Measurements from ENCODE around the gene CDH15.

Gene CDH15

DNA sequence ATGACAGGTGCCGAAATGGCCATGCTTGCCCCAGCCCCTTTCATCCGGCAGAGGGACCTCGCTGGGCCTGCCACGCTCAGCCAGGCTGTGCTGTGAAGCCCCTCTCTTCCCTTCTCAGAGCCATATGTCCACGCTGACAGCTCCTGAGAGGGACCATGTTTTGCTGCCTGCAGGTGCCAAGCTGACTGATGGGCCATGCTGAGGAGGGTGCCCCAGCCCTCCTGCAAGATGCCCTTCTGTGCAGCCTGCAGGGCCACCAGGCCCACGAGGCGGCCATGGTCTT, 33.1 kb upstream of the CDH15 start:
- Histone ChIP-seq H3K9me2 (replicated peaks; ENCODE audit: control insufficient read depth, low read length) (no peaks in the 10 kb centered on the region), H3K79me2 (ENCODE audit: control insufficient read depth, low read length) (peaks cover 8% of the 10 kb centered on the region), H3F3A (ENCODE audit: control insufficient read depth, insufficient read depth) (no peaks in the 10 kb centered on the region), H3K27ac (ENCODE audit: low read depth, low read length) (no peak overlapping the region), H3K4me1 (ENCODE audit: control insufficient read depth, low read length) (no peaks in the 10 kb centered on the region), H3K4me2 (ENCODE audit: low read length) (no peak overlapping the region), H3K9me3 (ENCODE audit: control insufficient read depth, insufficient read depth, low read length) (no peaks in the 10 kb centered on the region), H3K27me3 (ENCODE audit: control insufficient read depth, low read length) (no peaks in the 10 kb centered on the region), H4K20me1 (ENCODE audit: control insufficient read depth, insufficient read depth, low read depth, low read length) (no peaks in the 10 kb centered on the region), H3K36me3 (ENCODE audit: control insufficient read depth, low read length) (peaks cover 91% of the 10 kb centered on the region), H3K4me3 (ENCODE audit: low read length) (no peak overlapping the region)
- TF ChIP-seq, protein P1, sequence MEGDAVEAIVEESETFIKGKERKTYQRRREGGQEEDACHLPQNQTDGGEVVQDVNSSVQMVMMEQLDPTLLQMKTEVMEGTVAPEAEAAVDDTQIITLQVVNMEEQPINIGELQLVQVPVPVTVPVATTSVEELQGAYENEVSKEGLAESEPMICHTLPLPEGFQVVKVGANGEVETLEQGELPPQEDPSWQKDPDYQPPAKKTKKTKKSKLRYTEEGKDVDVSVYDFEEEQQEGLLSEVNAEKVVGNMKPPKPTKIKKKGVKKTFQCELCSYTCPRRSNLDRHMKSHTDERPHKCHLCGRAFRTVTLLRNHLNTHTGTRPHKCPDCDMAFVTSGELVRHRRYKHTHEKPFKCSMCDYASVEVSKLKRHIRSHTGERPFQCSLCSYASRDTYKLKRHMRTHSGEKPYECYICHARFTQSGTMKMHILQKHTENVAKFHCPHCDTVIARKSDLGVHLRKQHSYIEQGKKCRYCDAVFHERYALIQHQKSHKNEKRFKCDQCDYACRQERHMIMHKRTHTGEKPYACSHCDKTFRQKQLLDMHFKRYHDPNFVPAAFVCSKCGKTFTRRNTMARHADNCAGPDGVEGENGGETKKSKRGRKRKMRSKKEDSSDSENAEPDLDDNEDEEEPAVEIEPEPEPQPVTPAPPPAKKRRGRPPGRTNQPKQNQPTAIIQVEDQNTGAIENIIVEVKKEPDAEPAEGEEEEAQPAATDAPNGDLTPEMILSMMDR (IDR thresholded peaks at IDR 0.05; ENCODE audit: low read depth, low read length, poor library complexity, severe bottlenecking): no peak

DNA sequence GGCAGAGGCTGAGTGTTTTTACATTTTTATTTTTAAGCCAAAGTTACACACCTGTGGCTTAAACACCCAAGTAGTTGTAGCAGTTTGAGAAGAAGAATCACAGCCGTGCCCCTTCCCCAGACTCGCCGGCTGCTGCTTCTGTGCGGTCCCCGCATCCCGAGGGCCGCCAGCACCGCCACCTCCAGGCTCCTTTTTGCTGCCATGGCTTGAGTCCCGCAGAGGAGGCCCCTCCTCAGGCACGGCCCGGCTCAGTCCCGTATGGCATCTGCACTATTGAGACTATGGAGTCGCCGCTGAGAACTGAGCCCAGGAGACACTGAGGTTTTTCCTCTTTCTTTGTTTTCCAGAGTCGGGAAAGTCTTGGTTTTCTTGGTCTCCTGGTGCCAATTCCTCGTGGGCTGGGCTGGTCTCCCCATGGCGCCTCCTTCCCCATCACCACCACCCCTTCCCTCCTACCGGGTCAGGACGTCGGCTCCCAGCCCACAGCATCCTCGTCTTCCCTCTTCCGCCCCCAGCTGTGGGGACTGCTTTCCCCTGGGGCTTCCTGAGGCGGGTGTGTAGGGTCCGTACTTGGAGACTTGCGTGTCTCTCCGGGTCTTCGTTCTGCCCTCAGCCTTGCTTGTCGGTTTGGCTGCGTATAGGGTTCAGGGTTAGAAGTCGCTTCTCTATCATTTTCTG, 32.6 kb upstream of the CDH15 start:
- no peaks in the 10 kb centered on the region for H3F3A ChIP-seq (ENCODE audit: control insufficient read depth, insufficient read depth)
- H3K79me2 ChIP-seq (ENCODE audit: control insufficient read depth, low read length): peaks cover 3% of the 10 kb centered on the region; the same call in 1 of the 2 replicates
- H3K9me3 ChIP-seq (ENCODE audit: control insufficient read depth, insufficient read depth, low read length): no peaks in the 10 kb centered on the region
- no peak for TF ChIP-seq EZH2phosphoT487 (IDR thresholded peaks at IDR 0.05; ENCODE audit: borderline replicate concordance, low read length)
- TF ChIP-seq, protein P1 (IDR thresholded peaks at IDR 0.05; ENCODE audit: low read depth, low read length, poor library complexity, severe bottlenecking): no peak
- H3K27me3 ChIP-seq (ENCODE audit: control insufficient read depth, low read length): no peaks in the 10 kb centered on the region
- H3K36me3 ChIP-seq (ENCODE audit: control insufficient read depth, low read length): peaks cover 91% of the 10 kb centered on the region
- no peak overlapping the region for H3K4me2 ChIP-seq (ENCODE audit: low read length)
- no peaks in the 10 kb centered on the region for H3K4me1 ChIP-seq (ENCODE audit: control insufficient read depth, low read length)
- H4K20me1 ChIP-seq (ENCODE audit: control insufficient read depth, insufficient read depth, low read depth, low read length): no peaks in the 10 kb centered on the region
- H3K27ac ChIP-seq (ENCODE audit: low read depth, low read length): no peak overlapping the region
- no peak overlapping the region for H3K4me3 ChIP-seq (ENCODE audit: low read length)
- H3K9me2 ChIP-seq (replicated peaks; ENCODE audit: control insufficient read depth, low read length): no peaks in the 10 kb centered on the region

DNA sequence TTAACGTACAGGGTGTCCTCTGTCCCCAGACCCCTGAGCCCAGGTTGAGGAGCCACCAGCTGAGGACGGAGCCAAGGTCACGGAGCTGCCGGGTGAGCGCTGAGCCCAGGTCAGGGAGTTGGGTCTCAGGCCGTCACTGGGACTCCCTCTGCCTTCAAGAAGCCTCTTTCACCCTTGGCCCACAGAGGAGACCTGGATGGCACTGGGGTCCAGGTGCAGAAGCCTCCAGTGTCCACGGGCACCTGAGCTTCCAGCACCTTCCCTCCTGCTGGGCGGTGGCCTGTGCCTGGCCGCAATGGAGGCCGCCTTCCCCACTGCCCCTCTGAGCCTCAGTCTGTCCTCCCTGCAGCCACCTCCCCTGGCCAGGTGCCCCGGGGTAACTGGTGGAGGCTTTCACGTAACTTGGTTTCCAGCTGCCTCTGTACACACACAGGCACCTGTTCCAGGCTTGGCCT, 31.6 kb upstream of the CDH15 start:
- TF ChIP-seq EZH2phosphoT487 (IDR thresholded peaks at IDR 0.05; ENCODE audit: borderline replicate concordance, low read length): no peak
- TF ChIP-seq, protein P1 (IDR thresholded peaks at IDR 0.05; ENCODE audit: low read depth, low read length, poor library complexity, severe bottlenecking): no peak
- Histone ChIP-seq H3K27ac (ENCODE audit: low read depth, low read length) (no peak overlapping the region), H3K4me2 (ENCODE audit: low read length) (no peak overlapping the region), H3K4me3 (ENCODE audit: low read length) (no peak overlapping the region), H4K20me1 (ENCODE audit: control insufficient read depth, insufficient read depth, low read depth, low read length) (no peaks in the 10 kb centered on the region), H3K36me3 (ENCODE audit: control insufficient read depth, low read length) (peaks cover 91% of the 10 kb centered on the region), H3K79me2 (ENCODE audit: control insufficient read depth, low read length) (no peaks in the 10 kb centered on the region; the same call in 1 of the 2 replicates), H3K4me1 (ENCODE audit: control insufficient read depth, low read length) (no peaks in the 10 kb centered on the region), H3F3A (ENCODE audit: control insufficient read depth, insufficient read depth) (no peaks in the 10 kb centered on the region), H3K9me2 (replicated peaks; ENCODE audit: control insufficient read depth, low read length) (no peaks in the 10 kb centered on the region), H3K27me3 (ENCODE audit: control insufficient read depth, low read length) (no peaks in the 10 kb centered on the region), H3K9me3 (ENCODE audit: control insufficient read depth, insufficient read depth, low read length) (no peaks in the 10 kb centered on the region)
